Spleen (tissue), 11 donors: ENCODE data around the gene ADRB2. TPM values are rescaled to one million over a fixed set of nuclear protein-coding genes. Genes with fewer than 3 reads are reported as not detected.
A peak's percentile ranks its signal among the peaks of the same experiment; 100 is the strongest.

Experiments used
- DNase-seq: peaks from one replicate; pipeline ENCODE4 v3.0.0-alpha.2; 2020
- H3K27ac ChIP-seq, 8 donors: fragments of 200-600 bp; sonication (generic) in 7 of 8; 1 replicate in 4 of 8; 2 replicates in 4 of 8; pipeline versions ENCODE4 v1.5.0 to v1.8.0; 2016 to 2021; ENCODE audit warnings: inconsistent platforms in 4 of 8, mild to moderate bottlenecking in 4 of 8, moderate library complexity in 1 of 8
- H3K27me3 ChIP-seq, 7 donors: fragments of 200-600 bp; sonication (generic) in 6 of 7; replicated peaks in 1 of 7; 1 replicate in 4 of 7; 2 replicates in 3 of 7; pipeline versions ENCODE4 v1.5.0 to v1.8.0; 2016 to 2021; ENCODE audit warnings: inconsistent platforms in 3 of 7, mild to moderate bottlenecking in 1 of 7
- H3K36me3 ChIP-seq, 6 donors: fragments of 200-600 bp; sonication (generic) in 5 of 6; 1 replicate in 4 of 6; 2 replicates in 2 of 6; pipeline versions ENCODE4 v1.5.0 to v1.8.0; 2016 to 2021; ENCODE audit warnings: inconsistent platforms in 2 of 6
- H3K4me1 ChIP-seq, 6 donors: fragments of 200-600 bp; sonication (generic) in 5 of 6; 1 replicate in 3 of 6; 2 replicates in 3 of 6; pipeline versions ENCODE4 v1.5.0 to v1.8.0; 2016 to 2021; ENCODE audit warnings: inconsistent platforms in 3 of 6
- H3K4me3 ChIP-seq, 8 donors: fragments of 200-600 bp; sonication (generic) in 7 of 8; 1 replicate in 4 of 8; 2 replicates in 4 of 8; pipeline versions ENCODE4 v1.5.0 to v1.8.0; 2016 to 2021; ENCODE audit warnings: inconsistent platforms in 4 of 8, mild to moderate bottlenecking in 4 of 8, moderate library complexity in 2 of 8
- H3K9me3 ChIP-seq, 8 donors: fragments of 200-600 bp; sonication (generic) in 7 of 8; 1 replicate in 4 of 8; 2 replicates in 4 of 8; pipeline versions ENCODE4 v1.5.0 to v1.8.0; 2016 to 2021; ENCODE audit warnings: inconsistent platforms in 4 of 8
- POLR2A ChIP-seq, 3 donors: fragments of 450-650 bp; IDR thresholded peaks; one replicate each; pipeline ENCODE4 v1.5.1; 2017; ENCODE audit warnings: antibody characterized with exemption in 3 of 3, mild to moderate bottlenecking in 1 of 3
- POLR2AphosphoS5 ChIP-seq, 3 donors: sonication (generic); formaldehyde crosslinking; IDR thresholded peaks; one replicate each; pipeline ENCODE4 v1.5.1; 2017; ENCODE audit warnings: antibody characterized with exemption in 3 of 3
- WGBS, 5 donors: extraction: QIAGEN DNeasy Blood & Tissue Kit in 3 of 5; methylation state at CpG; one replicate each; pipeline versions ENCODE4 v1.1.5 to v1.1.7; 2013 to 2018; 5-methylcytosine and 5-hydroxymethylcytosine counted together
- intact Hi-C: fragments of 100-400 bp; cut with DNase I; formaldehyde crosslinking; loops from one replicate; pipeline ENCODE4 v1.15.0; 2023; ENCODE audit warnings: low total_unique reads
- polyA plus RNA-seq, 3 donors: library from polyadenylated mRNA; stranded (reverse); fragments of 200-250 nt; gene quantifications; one replicate each; pipeline ENCODE4 v1.2.1, GENCODE V29; 2013
- total RNA-seq, 7 donors: library from RNA; depleted of rRNA in 3 of 7; stranded (reverse); fragments of >200 nt in 3 of 7; fragmentation: NEBNext Ultra II Directional in 4 of 7; extraction: Animal tissue kit (Norgen Biotek cat#: 25700) in 4 of 7; gene quantifications; one replicate each; pipeline versions ENCODE4 v1.1.0 to v1.2.1, GENCODE V29; 2016 to 2021
- TF ChIP-seq, protein P1 (sequence below), 11 experiments: fragments of 200-600 bp in 7 of 11; fragments of 450-650 bp in 4 of 11; sonication (generic) in 4 of 11; IDR thresholded peaks in 8 of 11; conservative IDR thresholded peaks in 3 of 11; 1 replicate in 7 of 11; 2 replicates in 4 of 11; pipeline versions ENCODE4 v1.4.0 to v1.8.0; 2016 to 2021; ENCODE audit warnings: antibody characterized with exemption in 11 of 11, inconsistent platforms in 4 of 11, mild to moderate bottlenecking in 1 of 11
- donor health status: healthy with polysubstance abuse.
- donor health status: DM: no; HTN: no; CAD: no; lungs with moderate emphysema.
- donor health status: DM: no; HTN: no; CAD: no.
- donor health status: Bipolar disorder and iron deficiency.
- donor health status: healthy.
- donor health status: DM: no; HTN: no; CAD: no.
- donor health status: DM: yes; HTN: yes; CAD: no.

Gene ADRB2
- total and polyA plus RNA-seq, 10 donors = 1.2 to 23.1 (median 9.4) TPM

DNA sequence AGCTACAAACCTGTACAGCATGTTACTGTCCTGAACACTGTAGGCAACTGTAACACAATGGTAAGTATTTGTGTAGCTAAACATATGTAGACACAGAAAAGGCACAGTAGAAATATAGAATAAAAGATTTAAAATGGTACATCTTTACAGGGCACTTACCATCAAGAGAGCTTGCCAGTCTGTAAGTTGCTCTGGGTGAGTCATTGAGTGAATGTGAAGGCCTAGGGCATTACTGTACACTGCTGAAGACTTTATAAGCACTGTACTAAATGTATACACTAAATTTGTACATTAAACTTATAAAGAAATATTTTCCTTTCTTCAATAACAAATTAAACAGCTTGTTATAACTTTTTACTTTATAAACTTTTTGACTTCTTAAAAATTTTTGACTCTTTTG lies 20.5 kb downstream of the ADRB2 start:
- no peak for DNase-seq
- Histone ChIP-seq H3K36me3 (no peaks in the 10 kb centered on the region), H3K9me3 (no peaks in the 10 kb centered on the region), H3K27ac (peak overlapping the region in 3 of 8 donors; percentile 40 to 82 (median 72)), H3K27me3 (no peaks in the 10 kb centered on the region), H3K4me3 (no peak overlapping the region), H3K4me1 (peaks cover 11 to 88% (median 39%) of the 10 kb centered on the region in 6 donors)
- no peak for TF ChIP-seq POLR2A (IDR thresholded peaks at IDR 0.05)
- TF ChIP-seq POLR2AphosphoS5 (IDR thresholded peaks at IDR 0.05) = no peak
- TF ChIP-seq, protein P1, sequence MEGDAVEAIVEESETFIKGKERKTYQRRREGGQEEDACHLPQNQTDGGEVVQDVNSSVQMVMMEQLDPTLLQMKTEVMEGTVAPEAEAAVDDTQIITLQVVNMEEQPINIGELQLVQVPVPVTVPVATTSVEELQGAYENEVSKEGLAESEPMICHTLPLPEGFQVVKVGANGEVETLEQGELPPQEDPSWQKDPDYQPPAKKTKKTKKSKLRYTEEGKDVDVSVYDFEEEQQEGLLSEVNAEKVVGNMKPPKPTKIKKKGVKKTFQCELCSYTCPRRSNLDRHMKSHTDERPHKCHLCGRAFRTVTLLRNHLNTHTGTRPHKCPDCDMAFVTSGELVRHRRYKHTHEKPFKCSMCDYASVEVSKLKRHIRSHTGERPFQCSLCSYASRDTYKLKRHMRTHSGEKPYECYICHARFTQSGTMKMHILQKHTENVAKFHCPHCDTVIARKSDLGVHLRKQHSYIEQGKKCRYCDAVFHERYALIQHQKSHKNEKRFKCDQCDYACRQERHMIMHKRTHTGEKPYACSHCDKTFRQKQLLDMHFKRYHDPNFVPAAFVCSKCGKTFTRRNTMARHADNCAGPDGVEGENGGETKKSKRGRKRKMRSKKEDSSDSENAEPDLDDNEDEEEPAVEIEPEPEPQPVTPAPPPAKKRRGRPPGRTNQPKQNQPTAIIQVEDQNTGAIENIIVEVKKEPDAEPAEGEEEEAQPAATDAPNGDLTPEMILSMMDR (IDR thresholded peaks at IDR 0.05 in 8 of 11, conservative IDR thresholded peaks at IDR 0.05 in 3 of 11) = no peak
- intact Hi-C loops = loop anchor here (10.0 kb wide), 1 partner anchor 108 kb away; no protein-coding TSS in a partner anchor

GRCh38 chr5:148847456-148847855 lies 21.0 kb downstream of the ADRB2 start:
- H3K27me3 ChIP-seq = no peaks in the 10 kb centered on the region
- no peaks in the 10 kb centered on the region for H3K9me3 ChIP-seq
- TF ChIP-seq POLR2A (IDR thresholded peaks at IDR 0.05) (no peak), POLR2AphosphoS5 (IDR thresholded peaks at IDR 0.05) (no peak)
- TF ChIP-seq, protein P1 (IDR thresholded peaks at IDR 0.05 in 8 of 11, conservative IDR thresholded peaks at IDR 0.05 in 3 of 11) = no peak
- WGBS, 5 donors = 79 to 94% (median 89%) methylated on average over 2 of the region's 2 CpGs
- H3K27ac ChIP-seq = peak overlapping the region in 5 of 8 donors; percentile 5 to 82 (median 72)
- H3K4me3 ChIP-seq = no peak overlapping the region
- H3K4me1 ChIP-seq = peaks cover 11 to 88% (median 37%) of the 10 kb centered on the region in 6 donors
- intact Hi-C loops = loop anchor here (10.0 kb wide), 1 partner anchor 107 kb away; no protein-coding TSS in a partner anchor
- H3K36me3 ChIP-seq = no peaks in the 10 kb centered on the region
- DNase-seq = no peak

- WGBS, 5 donors = 71 to 89% (median 82%) methylated on average over 3 of the region's 3 CpGs
- H3K27me3 ChIP-seq = no peaks in the 10 kb centered on the region
- peaks cover 11 to 78% (median 37%) of the 10 kb centered on the region in 6 donors for H3K4me1 ChIP-seq
- H3K9me3 ChIP-seq = no peaks in the 10 kb centered on the region
- peak overlapping the region in 7 of 8 donors; percentile 54 to 82 (median 65) for H3K27ac ChIP-seq
- H3K4me3 ChIP-seq = peak overlapping the region in 1 of 8 donors; percentile 12
- no peaks in the 10 kb centered on the region for H3K36me3 ChIP-seq
- TF ChIP-seq, protein P1 (IDR thresholded peaks at IDR 0.05 in 8 of 11, conservative IDR thresholded peaks at IDR 0.05 in 3 of 11) = no peak
- no peak for TF ChIP-seq POLR2A (IDR thresholded peaks at IDR 0.05)
- TF ChIP-seq POLR2AphosphoS5 (IDR thresholded peaks at IDR 0.05) = peak in 1 of 3 donors; percentile 52
- intact Hi-C loops = loop anchor here (10.0 kb wide), 1 partner anchor 106 kb away; no protein-coding TSS in a partner anchor
- DNase-seq = no peak
Measured at GRCh38 chr5:148848393-148849031, 22.1 kb downstream of the ADRB2 start.

GRCh38 chr5:148849461-148849860 lies 23.1 kb downstream of the ADRB2 start:
- DNase-seq = no peak
- 40 to 61% (median 50%) methylated on average over 4 of the region's 4 CpGs for WGBS, 5 donors
- H3K4me3 ChIP-seq = no peak overlapping the region

More at GRCh38 chr5:148849461-148849860, 23.1 kb downstream of the ADRB2 start:
- Histone ChIP-seq H3K27ac (peak overlapping the region in 6 of 8 donors; percentile 16 to 82 (median 67)), H3K4me1 (peaks cover 11 to 71% (median 37%) of the 10 kb centered on the region in 6 donors), H3K27me3 (no peaks in the 10 kb centered on the region), H3K36me3 (no peaks in the 10 kb centered on the region), H3K9me3 (no peaks in the 10 kb centered on the region)
- intact Hi-C loops = loop anchor here (10.0 kb wide), 1 partner anchor 105 kb away; no protein-coding TSS in a partner anchor
- TF ChIP-seq POLR2A (IDR thresholded peaks at IDR 0.05) (no peak), POLR2AphosphoS5 (IDR thresholded peaks at IDR 0.05) (peak in 1 of 3 donors; percentile 49)
- TF ChIP-seq, protein P1 (IDR thresholded peaks at IDR 0.05 in 8 of 11, conservative IDR thresholded peaks at IDR 0.05 in 3 of 11) = no peak
